K562 (cell line): ENCODE data around the gene NMNAT1. TPM values are rescaled to one million over a fixed set of nuclear protein-coding genes. Genes with fewer than 3 reads are reported as not detected.
A peak's percentile ranks its signal among the peaks of the same experiment; 100 is the strongest.

ENCODE experiments used
- BRD4 ChIP-seq: fragments of 200-600 bp; sonication (generic); IDR thresholded peaks from 2 replicates; pipeline ENCODE4 v1.6.1; 2017; ENCODE audit warnings: inconsistent platforms
- BRF2 ChIP-seq: IDR thresholded peaks from 3 replicates; pipeline ENCODE4 v1.6.1; 2011; ENCODE audit warnings: borderline replicate concordance, mild to moderate bottlenecking; ENCODE audit not compliant: insufficient read length, insufficient read depth
- HMGXB4 ChIP-seq: sonication (generic); formaldehyde crosslinking; IDR thresholded peaks from 2 replicates; pipeline ENCODE4 v1.8.1; 2023; ENCODE audit warnings: mild to moderate bottlenecking, missing genetic modification reagents
- MTA2 ChIP-seq: fragments of 450-650 bp; IDR thresholded peaks from 2 replicates; pipeline ENCODE4 v1.6.1; 2016; ENCODE audit warnings: low read depth
- MXI1 ChIP-seq: IDR thresholded peaks from 2 replicates; pipeline ENCODE4 v1.6.1; 2011; ENCODE audit warnings: low read depth, mild to moderate bottlenecking, improper control_type of control experiment, low read length
- SMARCC2 ChIP-seq: fragments of 450-650 bp; IDR thresholded peaks from 2 replicates; pipeline ENCODE4 v1.6.1; 2017; ENCODE audit warnings: antibody characterized with exemption, moderate library complexity, mild to moderate bottlenecking, low read depth
- SOX6 ChIP-seq: fragments of 450-650 bp; IDR thresholded peaks from 2 replicates; pipeline ENCODE4 v1.6.1; 2014; ENCODE audit warnings: mild to moderate bottlenecking
- TARDBP ChIP-seq: fragments of 450-650 bp; IDR thresholded peaks from 2 replicates; pipeline ENCODE4 v1.6.1; 2016
- THRB ChIP-seq: fragments of 450-650 bp; formaldehyde crosslinking; conservative IDR thresholded peaks from 2 replicates; pipeline ENCODE4 v1.4.0; 2022; ENCODE audit warnings: mild to moderate bottlenecking, missing genetic modification characterization
- U2AF2 ChIP-seq: fragments of 200-400 bp; formaldehyde crosslinking; optimal IDR thresholded peaks from 2 replicates; pipeline ENCODE3; 2017; ENCODE audit warnings: low read depth, mild to moderate bottlenecking, low read length
- XRCC3 ChIP-seq: fragments of 450-650 bp; IDR thresholded peaks from 2 replicates; pipeline ENCODE4 v1.6.1; 2017; ENCODE audit warnings: mild to moderate bottlenecking, moderate library complexity
- ZBTB12 ChIP-seq: fragments of 250-450 bp; sonication (Bioruptor Pico); IDR thresholded peaks from 2 replicates; pipeline ENCODE4 v1.4.0; 2020
- ZFP91 ChIP-seq: sonication (generic); formaldehyde crosslinking; IDR thresholded peaks from 2 replicates; pipeline ENCODE4 v1.8.0; 2022; ENCODE audit warnings: mild to moderate bottlenecking, missing genetic modification reagents
- ZNF3 ChIP-seq: fragments of 250-450 bp; sonication (Bioruptor Pico); IDR thresholded peaks from 2 replicates; pipeline ENCODE4 v1.5.0; 2021; ENCODE audit warnings: mild to moderate bottlenecking, moderate library complexity
- polyA plus RNA-seq, 8 experiments: library from polyadenylated mRNA; depleted of rRNA in 4 of 8; stranded (reverse) in 5 of 8; unstranded in 3 of 8; fragments of >200 nt; fragmentation: Nextera tagmentation in 2 of 8; fragmentation: Illumina TruSeq in 1 of 8; extraction: Ambion mirVana in 2 of 8; extraction: Trizol in 1 of 8; gene quantifications; 2 replicates each; pipeline versions ENCODE4 v1.2.1 to v1.2.3, GENCODE V29; 2011 to 2014; ENCODE audit warnings: inconsistent platforms in 1 of 8, missing spikeins in 1 of 8
- total RNA-seq, 7 experiments: library from RNA; depleted of rRNA in 6 of 7; stranded (reverse); fragments of >200 nt in 6 of 7; fragmentation: Illumina TruSeq in 2 of 7; extraction: Trizol in 2 of 7; gene quantifications; 2 replicates each; pipeline versions ENCODE4 v1.2.1 to v1.2.3, GENCODE V29; 2011 to 2021; ENCODE audit warnings: low replicate concordance in 1 of 7

The NMNAT1 gene
- total and polyA plus RNA-seq, 9 of the 15 experiments (the other 6 are each of a cell fraction or from before 2014, with no cell fraction given) = 5.1 to 14.6 (median 12.1) TPM

GRCh38 chr1:9942939-9943788 lies at the start of gene NMNAT1, which contains the start of gene LZIC (continued):
- TF ChIP-seq ZBTB12 (CRISPR knock-in tag) = peak; percentile 78
- TF ChIP-seq BRF2 = no peak
- no peak for TF ChIP-seq SMARCC2
- TF ChIP-seq XRCC3 = no peak
- no peak for TF ChIP-seq U2AF2
- TF ChIP-seq MXI1 = peak; percentile 73; the same call in 1 of the 2 replicates
- TF ChIP-seq ZFP91 = no peak; the same call in 1 of the 2 replicates
- 0 out of 2 replicates have a peak, but pooled peaks have one; percentile 20 for TF ChIP-seq HMGXB4 (CRISPR knock-in tag)
- TF ChIP-seq TARDBP = 0 out of 2 replicates have a peak, but pooled peaks have one; percentile 12
- no peak for TF ChIP-seq THRB (CRISPR knock-in tag)
- TF ChIP-seq ZNF3 (CRISPR knock-in tag) = no peak
- peak; percentile 71; the same call in 1 of the 2 replicates for TF ChIP-seq SOX6
- no peak for TF ChIP-seq MTA2
- peak; percentile 38; the same call in 1 of the 2 replicates for TF ChIP-seq BRD4
